Heart left ventricle (tissue), 16 donors: Measurements from ENCODE around the gene AGRN. TPM values are rescaled to one million over a fixed set of nuclear protein-coding genes. Genes with fewer than 3 reads are reported as not detected.
A peak's percentile ranks its signal among the peaks of the same experiment; 100 is the strongest.

Experiments used
- ATAC-seq, 4 donors: fragments of 200-7000 bp; cut with Tn5 transposase; one replicate each; pipeline ENCODE4 v1.9.1; 2020 to 2022; ENCODE audit warnings: moderate library complexity in 4 of 4, mild to moderate bottlenecking in 3 of 4, moderate number of reproducible peaks in 1 of 4
- DNase-seq, 5 donors: peaks; one replicate each; pipeline ENCODE4 v3.0.0-alpha.2; 2020
- H3K27ac ChIP-seq, 12 donors: fragments of 200-600 bp; sonication (generic) in 4 of 12; one replicate each; pipeline versions ENCODE4 v1.5.0 to v1.8.0; 2016 to 2022; ENCODE audit warnings: mild to moderate bottlenecking in 2 of 12
- H3K27me3 ChIP-seq, 9 donors: fragments of 200-600 bp; sonication (generic) in 2 of 9; one replicate each; pipeline versions ENCODE4 v1.5.1 to v1.8.0; 2016 to 2022; ENCODE audit warnings: mild to moderate bottlenecking in 3 of 9
- H3K36me3 ChIP-seq, 9 donors: fragments of 200-600 bp; sonication (generic) in 2 of 9; one replicate each; pipeline versions ENCODE4 v1.5.0 to v1.8.0; 2018 to 2022; ENCODE audit warnings: mild to moderate bottlenecking in 2 of 9
- H3K4me1 ChIP-seq, 12 donors: fragments of 200-600 bp; sonication (generic) in 4 of 12; one replicate each; pipeline versions ENCODE4 v1.5.0 to v1.8.0; 2016 to 2022; ENCODE audit warnings: mild to moderate bottlenecking in 3 of 12
- H3K4me3 ChIP-seq, 12 donors: fragments of 200-600 bp; sonication (generic) in 4 of 12; one replicate each; pipeline versions ENCODE4 v1.5.0 to v1.8.0; 2017 to 2022; ENCODE audit warnings: mild to moderate bottlenecking in 9 of 12, moderate library complexity in 4 of 12
- H3K9me3 ChIP-seq, 12 donors: fragments of 200-600 bp; sonication (generic) in 4 of 12; one replicate each; pipeline versions ENCODE4 v1.5.0 to v1.8.0; 2016 to 2022; ENCODE audit warnings: mild to moderate bottlenecking in 1 of 12
- POLR2A ChIP-seq, 2 donors: fragments of 450-650 bp; IDR thresholded peaks; one replicate each; pipeline ENCODE4 v1.6.1; 2017; ENCODE audit warnings: antibody characterized with exemption in 2 of 2, mild to moderate bottlenecking in 2 of 2, moderate library complexity in 2 of 2
- WGBS, 4 donors: extraction: QIAGEN DNeasy Blood & Tissue Kit in 2 of 4; methylation state at CpG; one replicate each; pipeline versions ENCODE4 v1.1.5 to v1.1.7; 2013 to 2018; 5-methylcytosine and 5-hydroxymethylcytosine counted together
- intact Hi-C, 10 donors: fragments of 100-400 bp; cut with DNase I; formaldehyde crosslinking; loops; one replicate each; pipeline versions ENCODE4 v1.11.1 to v1.14.2; 2022
- polyA plus RNA-seq, 2 donors: library from polyadenylated mRNA; stranded (reverse); fragments of 200-250 nt; gene quantifications; one replicate each; pipeline ENCODE4 v1.2.3, GENCODE V29; 2013
- total RNA-seq, 9 donors: library from RNA; depleted of rRNA in 2 of 9; stranded (reverse); fragments of >200 nt in 2 of 9; fragmentation: NEBNext Ultra II Directional in 3 of 9; extraction: Animal tissue kit (Norgen Biotek cat#: 25700) in 3 of 9; gene quantifications; one replicate each; pipeline versions ENCODE4 v1.1.0 to v1.2.4, GENCODE V29; 2016 to 2023
- TF ChIP-seq, protein P1 (sequence below), 12 donors: fragments of 200-600 bp; sonication (generic) in 4 of 12; IDR thresholded peaks; one replicate each; pipeline versions ENCODE4 v1.5.0 to v1.8.0; 2018 to 2022; ENCODE audit warnings: antibody characterized with exemption in 12 of 12, mild to moderate bottlenecking in 5 of 12
- donor health status: ischemic (EF 13 %, LVEDD 7.1; RV severe dilation, severe dysfunction).
- donor health status: healthy with polysubstance abuse.
- donor health status: DM: no; HTN: yes; CAD: no.
- donor health status: DM: no; HTN: no; CAD: no.
- donor health status: ischemic (EF 25% LVEDD 6.9; RV normal size, moderate dysfunction).
- donor health status: ischemic (EF 25% LVEDD 5.7; RV mildly dilated, moderate dysfunction).
- donor health status: healthy.
- donor health status: DM: yes; HTN: yes; CAD: no.
- donor health status: ischemic (EF 35%, LVEDD 5.7; RV mildly dilated, moderate dysfunction).
- donor health status: nonischemic (EF 11% LVEDD 7.7; RV severe dilation, severe dysfunction).
- donor health status: DM: yes; HTN: yes; CAD: no.
- donor health status: PGD.
- donor health status: ischemic (EF 29% LVEDD 5.4; RV normal size, mild dysfunction).
- donor health status: nonischemic (EF 23%, LVEDD 6.1; RV moderate dilation, normal function).

AGRN gene
- total and polyA plus RNA-seq, 11 donors = 9.7 to 45.7 (median 18.6) TPM

DNA sequence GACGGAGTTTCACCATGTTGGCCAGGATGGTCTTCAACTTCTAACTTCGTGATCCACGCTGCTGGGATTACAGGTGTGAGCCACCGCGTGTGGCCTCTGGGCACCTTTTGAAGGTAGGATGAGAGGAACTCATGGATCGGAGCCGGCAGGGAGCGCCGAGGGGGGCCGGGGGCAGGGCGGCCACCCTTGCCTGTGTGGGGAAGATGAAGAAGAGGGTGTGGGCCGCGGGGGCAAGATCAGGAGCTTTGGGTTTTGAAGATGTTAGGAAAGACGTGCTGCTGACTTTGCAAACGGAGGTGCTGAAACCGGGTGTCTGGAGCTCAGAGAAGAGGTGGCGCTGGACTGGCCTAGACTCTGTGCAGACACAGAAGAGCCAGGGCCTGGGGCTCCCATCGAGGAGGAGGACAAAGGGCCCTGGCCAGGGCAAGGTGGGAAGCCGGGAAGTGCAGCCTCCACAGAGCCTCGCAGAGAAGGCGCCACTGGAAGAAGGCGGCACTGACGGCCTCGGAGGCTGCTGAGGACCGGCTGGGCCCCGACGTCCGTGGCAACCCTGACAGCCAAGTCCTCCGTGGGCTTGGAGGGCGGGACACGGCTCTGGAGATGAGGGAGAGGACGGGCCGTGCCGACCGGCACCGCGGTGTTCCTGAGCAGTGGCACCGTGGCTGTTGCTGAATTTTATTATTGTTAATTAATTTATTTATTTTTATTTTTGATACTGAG, 40.5 kb downstream of the AGRN start:
- Histone ChIP-seq H3K27me3 (peaks cover 28 to 69% (median 46%) of the 10 kb centered on the region in 9 donors), H3K27ac (no peak overlapping the region), H3K36me3 (no peaks in the 10 kb centered on the region), H3K9me3 (no peaks in the 10 kb centered on the region), H3K4me1 (peaks cover 0 to 42% (median 18%) of the 10 kb centered on the region in 12 donors), H3K4me3 (peak overlapping the region in 3 of 12 donors; percentile 49 to 65 (median 60))
- DNase-seq = no peak
- ATAC-seq = no peak
- WGBS, 4 donors = 52 to 66% (median 59%) methylated on average over 38 of the region's 38 CpGs
- no peak for TF ChIP-seq POLR2A (IDR thresholded peaks at IDR 0.05)
- TF ChIP-seq, protein P1, sequence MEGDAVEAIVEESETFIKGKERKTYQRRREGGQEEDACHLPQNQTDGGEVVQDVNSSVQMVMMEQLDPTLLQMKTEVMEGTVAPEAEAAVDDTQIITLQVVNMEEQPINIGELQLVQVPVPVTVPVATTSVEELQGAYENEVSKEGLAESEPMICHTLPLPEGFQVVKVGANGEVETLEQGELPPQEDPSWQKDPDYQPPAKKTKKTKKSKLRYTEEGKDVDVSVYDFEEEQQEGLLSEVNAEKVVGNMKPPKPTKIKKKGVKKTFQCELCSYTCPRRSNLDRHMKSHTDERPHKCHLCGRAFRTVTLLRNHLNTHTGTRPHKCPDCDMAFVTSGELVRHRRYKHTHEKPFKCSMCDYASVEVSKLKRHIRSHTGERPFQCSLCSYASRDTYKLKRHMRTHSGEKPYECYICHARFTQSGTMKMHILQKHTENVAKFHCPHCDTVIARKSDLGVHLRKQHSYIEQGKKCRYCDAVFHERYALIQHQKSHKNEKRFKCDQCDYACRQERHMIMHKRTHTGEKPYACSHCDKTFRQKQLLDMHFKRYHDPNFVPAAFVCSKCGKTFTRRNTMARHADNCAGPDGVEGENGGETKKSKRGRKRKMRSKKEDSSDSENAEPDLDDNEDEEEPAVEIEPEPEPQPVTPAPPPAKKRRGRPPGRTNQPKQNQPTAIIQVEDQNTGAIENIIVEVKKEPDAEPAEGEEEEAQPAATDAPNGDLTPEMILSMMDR (IDR thresholded peaks at IDR 0.05) = no peak
- intact Hi-C loops = loop anchor here in 7 of 10 donors (5.0 kb wide), 5 partner anchors 33 to 78 kb away; partner anchors contain the start of genes AGRN (in 3 of the 7) and PERM1 (in 1 of the 7)

- 49 to 57% (median 51%) methylated on average over 14 to 16 of the region's 18 CpGs for WGBS, 4 donors
- peaks cover 0 to 42% (median 18%) of the 10 kb centered on the region in 12 donors for H3K4me1 ChIP-seq
- no peak for ATAC-seq
- intact Hi-C loops = loop anchor here (2.0 to 5.0 kb wide), 6 partner anchors 35 to 80 kb away; partner anchors contain the start of genes AGRN (in 3 of the 10) and PERM1 (in 1 of the 10)
- H3K4me3 ChIP-seq = no peak overlapping the region
- peaks cover 28 to 75% (median 46%) of the 10 kb centered on the region in 9 donors for H3K27me3 ChIP-seq
- H3K27ac ChIP-seq = no peak overlapping the region
- no peak for TF ChIP-seq POLR2A (IDR thresholded peaks at IDR 0.05)
- TF ChIP-seq, protein P1 (IDR thresholded peaks at IDR 0.05) = no peak
- no peaks in the 10 kb centered on the region for H3K36me3 ChIP-seq
- DNase-seq = no peak
- H3K9me3 ChIP-seq = no peaks in the 10 kb centered on the region
These were observed 41.9 kb downstream of the AGRN start for GRCh38 chr1:1061682-1062345.

- H3K4me3 ChIP-seq = no peak overlapping the region
- H3K4me1 ChIP-seq = peaks cover 0 to 42% (median 18%) of the 10 kb centered on the region in 12 donors
- 21 to 63% (median 24%) methylated on average over 6 to 29 of the region's 29 CpGs for WGBS, 4 donors
- H3K27ac ChIP-seq = no peak overlapping the region
- intact Hi-C loops = loop anchor here (1.0 to 5.0 kb wide), 7 partner anchors 35 to 80 kb away; partner anchors contain the start of genes AGRN (in 3 of the 10) and PERM1 (in 1 of the 10)
- ATAC-seq (no peak), DNase-seq (no peak)
- H3K36me3 ChIP-seq = no peaks in the 10 kb centered on the region
- TF ChIP-seq, protein P1 (IDR thresholded peaks at IDR 0.05) = no peak
- TF ChIP-seq POLR2A (IDR thresholded peaks at IDR 0.05) = no peak
- H3K9me3 ChIP-seq = no peaks in the 10 kb centered on the region
- H3K27me3 ChIP-seq = peaks cover 28 to 82% (median 47%) of the 10 kb centered on the region in 9 donors
These were observed 42.6 kb downstream of the AGRN start for GRCh38 chr1:1062348-1063163.
